Uterus (tissue), 4 donors: Measurements from ENCODE around the gene LRRC3B. TPM values are rescaled to one million over a fixed set of nuclear protein-coding genes. Genes with fewer than 3 reads are reported as not detected.

Source experiments
- DNase-seq, 2 donors: peaks; one replicate each; pipeline ENCODE4 v3.0.0-alpha.2; 2019 to 2020
- H3K27ac ChIP-seq, 2 donors: fragments of 200-600 bp; sonication (generic); 1 replicate in 1 of 2; 2 replicates in 1 of 2; pipeline ENCODE4 v1.5.1; 2016 to 2018
- H3K27me3 ChIP-seq, 2 donors: fragments of 200-600 bp; sonication (generic); one replicate each; pipeline ENCODE4 v1.5.1; 2018 to 2019; ENCODE audit warnings: control low read depth in 1 of 2
- H3K36me3 ChIP-seq, 2 donors: fragments of 200-600 bp; sonication (generic); one replicate each; pipeline ENCODE4 v1.5.1; 2019; ENCODE audit warnings: control low read depth in 1 of 2
- H3K4me1 ChIP-seq, 2 donors: fragments of 200-600 bp; sonication (generic); one replicate each; pipeline ENCODE4 v1.5.1; 2018 to 2019; ENCODE audit warnings: control low read depth in 1 of 2
- H3K4me3 ChIP-seq, 2 donors: fragments of 200-600 bp; sonication (generic); 1 replicate in 1 of 2; 2 replicates in 1 of 2; pipeline ENCODE4 v1.5.1; 2018 to 2019; ENCODE audit warnings: mild to moderate bottlenecking in 1 of 2
- H3K9me3 ChIP-seq, 2 donors: fragments of 200-600 bp; sonication (generic); one replicate each; pipeline ENCODE4 v1.5.1; 2019; ENCODE audit warnings: control low read depth in 1 of 2
- CTCF ChIP-seq, 4 experiments: fragments of 200-600 bp in 2 of 4; fragments of 450-650 bp in 2 of 4; sonication (generic) in 2 of 4; IDR thresholded peaks; one replicate each; pipeline ENCODE4 v1.5.1; 2016 to 2019; ENCODE audit warnings: antibody characterized with exemption in 4 of 4, mild to moderate bottlenecking in 2 of 4, moderate library complexity in 1 of 4
- POLR2A ChIP-seq, 2 donors: fragments of 450-650 bp; IDR thresholded peaks; one replicate each; pipeline ENCODE4 v1.6.1; 2016; ENCODE audit warnings: antibody characterized with exemption in 2 of 2, mild to moderate bottlenecking in 1 of 2, moderate library complexity in 1 of 2
- intact Hi-C: fragments of 100-400 bp; cut with DNase I; formaldehyde crosslinking; loops from one replicate; pipeline ENCODE4 v1.15.1; 2023; ENCODE audit warnings: low total_unique reads
- total RNA-seq, 4 donors: library from RNA; depleted of rRNA in 3 of 4; stranded (reverse); fragments of >200 nt in 3 of 4; gene quantifications; one replicate each; pipeline versions ENCODE4 v1.1.0 to v1.2.4, GENCODE V29; 2014 to 2023
- donor health status: DM: yes; HTN: yes; CAD: no.

Gene LRRC3B
- total RNA-seq, 4 donors from 2014 or later: 0.26 to 14.0 (median 1.3) TPM; not detected in 1

GRCh38 chr3:26639339-26639738, 16.8 kb downstream of the LRRC3B start:
- TF ChIP-seq CTCF (IDR thresholded peaks at IDR 0.05) (no peak), POLR2A (IDR thresholded peaks at IDR 0.05) (no peak)
- Histone ChIP-seq H3K36me3 (no peaks in the 10 kb centered on the region), H3K27ac (no peak overlapping the region), H3K9me3 (no peaks in the 10 kb centered on the region), H3K27me3 (peaks cover 0 to 3% of the 10 kb centered on the region in 2 donors), H3K4me1 (no peaks in the 10 kb centered on the region), H3K4me3 (no peak overlapping the region)
- no peak for DNase-seq
- intact Hi-C loops: no loop called here

GRCh38 chr3:26647078-26647477, 24.5 kb downstream of the LRRC3B start:
- H3K36me3 ChIP-seq: no peaks in the 10 kb centered on the region
- no peak for DNase-seq
- no peaks in the 10 kb centered on the region for H3K4me1 ChIP-seq
- no peaks in the 10 kb centered on the region for H3K9me3 ChIP-seq
- no peak overlapping the region for H3K27ac ChIP-seq
- no peak overlapping the region for H3K4me3 ChIP-seq
- no peak for TF ChIP-seq CTCF (IDR thresholded peaks at IDR 0.05)
- TF ChIP-seq POLR2A (IDR thresholded peaks at IDR 0.05): no peak
- intact Hi-C loops: no loop called here
- H3K27me3 ChIP-seq: no peaks in the 10 kb centered on the region

- Histone ChIP-seq H3K36me3 (no peaks in the 10 kb centered on the region), H3K4me3 (no peak overlapping the region), H3K27me3 (no peaks in the 10 kb centered on the region), H3K4me1 (no peaks in the 10 kb centered on the region), H3K27ac (no peak overlapping the region), H3K9me3 (no peaks in the 10 kb centered on the region)
- no peak for TF ChIP-seq POLR2A (IDR thresholded peaks at IDR 0.05)
- TF ChIP-seq CTCF (IDR thresholded peaks at IDR 0.05): no peak
- DNase-seq: no peak
- intact Hi-C loops: no loop called here
Observed at GRCh38 chr3:26648461-26648860, 25.9 kb downstream of the LRRC3B start.

GRCh38 chr3:26652164-26652563, 29.6 kb downstream of the LRRC3B start:
- H3K27me3 ChIP-seq: no peaks in the 10 kb centered on the region
- intact Hi-C loops: no loop called here
- no peak for DNase-seq
- TF ChIP-seq CTCF (IDR thresholded peaks at IDR 0.05) (no peak), POLR2A (IDR thresholded peaks at IDR 0.05) (no peak)
- no peak overlapping the region for H3K4me3 ChIP-seq
- no peaks in the 10 kb centered on the region for H3K36me3 ChIP-seq
- no peak overlapping the region for H3K27ac ChIP-seq
- no peaks in the 10 kb centered on the region for H3K4me1 ChIP-seq
- H3K9me3 ChIP-seq: no peaks in the 10 kb centered on the region

GRCh38 chr3:26653811-26654425, 31.3 kb downstream of the LRRC3B start:
- no peaks in the 10 kb centered on the region for H3K9me3 ChIP-seq
- no peak overlapping the region for H3K27ac ChIP-seq
- no peaks in the 10 kb centered on the region for H3K36me3 ChIP-seq
- no peaks in the 10 kb centered on the region for H3K27me3 ChIP-seq
- DNase-seq: no peak
- H3K4me1 ChIP-seq: no peaks in the 10 kb centered on the region
- intact Hi-C loops: no loop called here
- TF ChIP-seq POLR2A (IDR thresholded peaks at IDR 0.05): no peak
- TF ChIP-seq CTCF (IDR thresholded peaks at IDR 0.05): no peak
- no peak overlapping the region for H3K4me3 ChIP-seq
